HepG2 (cell line): ENCODE data around the gene COMT. TPM values are rescaled to one million over a fixed set of nuclear protein-coding genes. Genes with fewer than 3 reads are reported as not detected.

Experiments used
- DDIT3 ChIP-seq: sonication (generic); formaldehyde crosslinking; IDR thresholded peaks from 2 replicates; pipeline ENCODE4 v1.4.0; 2020; ENCODE audit warnings: mild to moderate bottlenecking, missing genetic modification reagents
- DMTF1 ChIP-seq: sonication (generic); formaldehyde crosslinking; IDR thresholded peaks from 2 replicates; pipeline ENCODE4 v1.4.0; 2020; ENCODE audit warnings: mild to moderate bottlenecking, missing genetic modification reagents
- KMT2B ChIP-seq: IDR thresholded peaks from 2 replicates; pipeline ENCODE4 v1.6.1; 2016; ENCODE audit warnings: missing genetic modification reagents, missing compliant biosample characterization
- MBNL3 ChIP-seq: fragments of 250-450 bp; sonication (Bioruptor Pico); conservative IDR thresholded peaks from 2 replicates; pipeline ENCODE4 v1.8.0; 2022; ENCODE audit warnings: mild to moderate bottlenecking, inconsistent platforms
- RXRA ChIP-seq: sonication (generic); formaldehyde crosslinking; IDR thresholded peaks from 2 replicates; pipeline ENCODE4 v1.5.1; 2020; ENCODE audit warnings: missing genetic modification reagents
- SALL2 ChIP-seq: sonication (generic); formaldehyde crosslinking; IDR thresholded peaks from 2 replicates; pipeline ENCODE4 v1.8.1; 2023; ENCODE audit warnings: mild to moderate bottlenecking, missing genetic modification reagents, inconsistent platforms
- SPEN ChIP-seq: sonication (generic); formaldehyde crosslinking; IDR thresholded peaks from 2 replicates; pipeline ENCODE4 v1.5.1; 2020; ENCODE audit warnings: low read depth, mild to moderate bottlenecking, missing genetic modification reagents
- SSRP1 ChIP-seq: IDR thresholded peaks from 2 replicates; pipeline ENCODE4 v1.6.1; 2016; ENCODE audit warnings: control low read depth
- YEATS4 ChIP-seq: sonication (generic); formaldehyde crosslinking; IDR thresholded peaks from 2 replicates; pipeline ENCODE4 v1.4.0; 2020; ENCODE audit warnings: missing genetic modification reagents, borderline replicate concordance
- ZFP36L1 ChIP-seq: sonication (generic); formaldehyde crosslinking; IDR thresholded peaks from 2 replicates; pipeline ENCODE4 v1.8.0; 2022; ENCODE audit warnings: mild to moderate bottlenecking, missing genetic modification reagents, moderate library complexity
- ZFP82 ChIP-seq: sonication (generic); formaldehyde crosslinking; IDR thresholded peaks from 2 replicates; pipeline ENCODE4 v1.5.1; 2020; ENCODE audit warnings: mild to moderate bottlenecking, missing genetic modification reagents, borderline replicate concordance
- ZGPAT ChIP-seq: IDR thresholded peaks from 2 replicates; pipeline ENCODE4 v1.6.1; 2016; ENCODE audit warnings: mild to moderate bottlenecking
- ZNF549 ChIP-seq: sonication (generic); formaldehyde crosslinking; IDR thresholded peaks from 2 replicates; pipeline ENCODE4 v1.5.0; 2020; ENCODE audit warnings: missing genetic modification reagents
- ZSCAN30 ChIP-seq: sonication (generic); formaldehyde crosslinking; IDR thresholded peaks from 2 replicates; pipeline ENCODE4 v1.5.0; 2020; ENCODE audit warnings: mild to moderate bottlenecking, missing genetic modification reagents
- polyA plus RNA-seq, 8 experiments: library from polyadenylated mRNA; depleted of rRNA in 3 of 8; stranded (reverse) in 7 of 8; unstranded in 1 of 8; fragments of >200 nt; fragmentation: Illumina TruSeq in 4 of 8; extraction: Trizol in 4 of 8; gene quantifications; 2 replicates each; pipeline versions ENCODE4 v1.2.1 to v1.2.3, GENCODE V29; 2011 to 2016; ENCODE audit warnings: low read depth in 4 of 8, missing spikeins in 1 of 8, mixed read lengths in 1 of 8; ENCODE audit not compliant: insufficient read depth in 1 of 8
- total RNA-seq, 5 experiments: library from RNA; depleted of rRNA; stranded (reverse); fragments of >200 nt; fragmentation: Illumina TruSeq; extraction: Trizol; gene quantifications; 2 replicates each; pipeline ENCODE4 v1.2.3, GENCODE V29; 2016; ENCODE audit warnings: low read depth in 1 of 5
- TF ChIP-seq, protein P1 (sequence below): IDR thresholded peaks from 2 replicates; pipeline ENCODE4 v1.6.1; 2016; ENCODE audit warnings: low read depth, missing genetic modification reagents, missing compliant biosample characterization
- TF ChIP-seq, protein P2 (sequence below): sonication (generic); formaldehyde crosslinking; IDR thresholded peaks from 2 replicates; pipeline ENCODE4 v1.5.0; 2020; ENCODE audit warnings: missing genetic modification reagents
- TF ChIP-seq, protein P3 (sequence below): sonication (generic); formaldehyde crosslinking; IDR thresholded peaks from 2 replicates; pipeline ENCODE4 v1.5.1; 2020; ENCODE audit warnings: mild to moderate bottlenecking, moderate library complexity, missing genetic modification reagents

The COMT gene
- total and polyA plus RNA-seq, 2 of the 13 experiments (the other 11 are each of a cell fraction or from before 2014, with no cell fraction given): 156 to 162 TPM

DNA sequence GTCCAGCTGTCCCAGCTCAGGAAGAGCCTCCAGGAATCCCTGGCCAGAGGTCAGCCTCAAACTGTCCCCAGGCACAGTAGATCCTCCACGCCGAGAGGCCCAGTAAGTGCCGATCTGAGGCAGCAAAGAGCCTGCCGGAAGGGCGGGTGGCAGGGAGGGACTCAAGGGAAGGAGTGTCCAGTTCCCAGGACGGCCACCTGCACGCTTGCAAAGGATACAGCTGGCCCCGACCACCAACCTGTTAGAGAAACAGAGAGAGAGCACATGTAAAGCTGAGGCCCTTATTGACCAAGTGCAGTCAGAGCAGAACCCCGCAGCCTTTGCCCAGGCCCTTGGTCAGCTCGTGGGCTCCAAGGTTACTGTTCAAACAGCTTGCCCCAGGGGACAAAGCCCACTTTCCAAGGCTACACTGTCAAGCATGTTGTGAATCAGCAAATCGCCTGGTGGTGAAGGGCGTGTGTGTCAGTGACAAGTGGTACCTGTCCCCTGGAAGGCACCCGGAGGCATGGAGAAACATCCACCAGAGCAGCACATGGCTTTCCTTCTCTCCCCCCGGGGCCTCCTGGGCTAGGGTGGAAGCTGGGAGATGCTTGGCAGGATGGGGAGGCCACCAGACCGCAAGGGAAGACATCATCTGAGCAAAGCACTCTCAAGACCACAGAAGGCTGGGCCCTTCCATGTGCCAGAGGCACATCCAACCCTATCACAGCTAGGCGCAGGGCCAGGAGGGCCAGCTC is 42.6 kb upstream of the COMT start (continued):
- TF ChIP-seq, protein P1, sequence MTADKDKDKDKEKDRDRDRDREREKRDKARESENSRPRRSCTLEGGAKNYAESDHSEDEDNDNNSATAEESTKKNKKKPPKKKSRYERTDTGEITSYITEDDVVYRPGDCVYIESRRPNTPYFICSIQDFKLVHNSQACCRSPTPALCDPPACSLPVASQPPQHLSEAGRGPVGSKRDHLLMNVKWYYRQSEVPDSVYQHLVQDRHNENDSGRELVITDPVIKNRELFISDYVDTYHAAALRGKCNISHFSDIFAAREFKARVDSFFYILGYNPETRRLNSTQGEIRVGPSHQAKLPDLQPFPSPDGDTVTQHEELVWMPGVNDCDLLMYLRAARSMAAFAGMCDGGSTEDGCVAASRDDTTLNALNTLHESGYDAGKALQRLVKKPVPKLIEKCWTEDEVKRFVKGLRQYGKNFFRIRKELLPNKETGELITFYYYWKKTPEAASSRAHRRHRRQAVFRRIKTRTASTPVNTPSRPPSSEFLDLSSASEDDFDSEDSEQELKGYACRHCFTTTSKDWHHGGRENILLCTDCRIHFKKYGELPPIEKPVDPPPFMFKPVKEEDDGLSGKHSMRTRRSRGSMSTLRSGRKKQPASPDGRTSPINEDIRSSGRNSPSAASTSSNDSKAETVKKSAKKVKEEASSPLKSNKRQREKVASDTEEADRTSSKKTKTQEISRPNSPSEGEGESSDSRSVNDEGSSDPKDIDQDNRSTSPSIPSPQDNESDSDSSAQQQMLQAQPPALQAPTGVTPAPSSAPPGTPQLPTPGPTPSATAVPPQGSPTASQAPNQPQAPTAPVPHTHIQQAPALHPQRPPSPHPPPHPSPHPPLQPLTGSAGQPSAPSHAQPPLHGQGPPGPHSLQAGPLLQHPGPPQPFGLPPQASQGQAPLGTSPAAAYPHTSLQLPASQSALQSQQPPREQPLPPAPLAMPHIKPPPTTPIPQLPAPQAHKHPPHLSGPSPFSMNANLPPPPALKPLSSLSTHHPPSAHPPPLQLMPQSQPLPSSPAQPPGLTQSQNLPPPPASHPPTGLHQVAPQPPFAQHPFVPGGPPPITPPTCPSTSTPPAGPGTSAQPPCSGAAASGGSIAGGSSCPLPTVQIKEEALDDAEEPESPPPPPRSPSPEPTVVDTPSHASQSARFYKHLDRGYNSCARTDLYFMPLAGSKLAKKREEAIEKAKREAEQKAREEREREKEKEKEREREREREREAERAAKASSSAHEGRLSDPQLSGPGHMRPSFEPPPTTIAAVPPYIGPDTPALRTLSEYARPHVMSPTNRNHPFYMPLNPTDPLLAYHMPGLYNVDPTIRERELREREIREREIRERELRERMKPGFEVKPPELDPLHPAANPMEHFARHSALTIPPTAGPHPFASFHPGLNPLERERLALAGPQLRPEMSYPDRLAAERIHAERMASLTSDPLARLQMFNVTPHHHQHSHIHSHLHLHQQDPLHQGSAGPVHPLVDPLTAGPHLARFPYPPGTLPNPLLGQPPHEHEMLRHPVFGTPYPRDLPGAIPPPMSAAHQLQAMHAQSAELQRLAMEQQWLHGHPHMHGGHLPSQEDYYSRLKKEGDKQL: no peak
- peak; percentile 52; the same call in 1 of the 2 replicates for TF ChIP-seq ZGPAT (CRISPR knock-in tag)
- no peak for TF ChIP-seq ZSCAN30 (CRISPR knock-in tag)
- TF ChIP-seq SALL2 (CRISPR knock-in tag): no peak
- no peak for TF ChIP-seq ZNF549 (CRISPR knock-in tag)
- TF ChIP-seq SPEN (CRISPR knock-in tag): no peak
- TF ChIP-seq RXRA: peak; percentile 57
- TF ChIP-seq, protein P2, sequence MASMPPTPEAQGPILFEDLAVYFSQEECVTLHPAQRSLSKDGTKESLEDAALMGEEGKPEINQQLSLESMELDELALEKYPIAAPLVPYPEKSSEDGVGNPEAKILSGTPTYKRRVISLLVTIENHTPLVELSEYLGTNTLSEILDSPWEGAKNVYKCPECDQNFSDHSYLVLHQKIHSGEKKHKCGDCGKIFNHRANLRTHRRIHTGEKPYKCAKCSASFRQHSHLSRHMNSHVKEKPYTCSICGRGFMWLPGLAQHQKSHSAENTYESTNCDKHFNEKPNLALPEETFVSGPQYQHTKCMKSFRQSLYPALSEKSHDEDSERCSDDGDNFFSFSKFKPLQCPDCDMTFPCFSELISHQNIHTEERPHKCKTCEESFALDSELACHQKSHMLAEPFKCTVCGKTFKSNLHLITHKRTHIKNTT (CRISPR knock-in tag): no peak
- no peak for TF ChIP-seq DMTF1 (CRISPR knock-in tag)
- TF ChIP-seq ZFP82 (CRISPR knock-in tag): no peak
- TF ChIP-seq DDIT3 (CRISPR knock-in tag): no peak
- no peak for TF ChIP-seq MBNL3
- 0 out of 2 replicates have a peak, but pooled peaks have one; percentile 39 for TF ChIP-seq KMT2B (CRISPR knock-in tag)
- TF ChIP-seq, protein P3, sequence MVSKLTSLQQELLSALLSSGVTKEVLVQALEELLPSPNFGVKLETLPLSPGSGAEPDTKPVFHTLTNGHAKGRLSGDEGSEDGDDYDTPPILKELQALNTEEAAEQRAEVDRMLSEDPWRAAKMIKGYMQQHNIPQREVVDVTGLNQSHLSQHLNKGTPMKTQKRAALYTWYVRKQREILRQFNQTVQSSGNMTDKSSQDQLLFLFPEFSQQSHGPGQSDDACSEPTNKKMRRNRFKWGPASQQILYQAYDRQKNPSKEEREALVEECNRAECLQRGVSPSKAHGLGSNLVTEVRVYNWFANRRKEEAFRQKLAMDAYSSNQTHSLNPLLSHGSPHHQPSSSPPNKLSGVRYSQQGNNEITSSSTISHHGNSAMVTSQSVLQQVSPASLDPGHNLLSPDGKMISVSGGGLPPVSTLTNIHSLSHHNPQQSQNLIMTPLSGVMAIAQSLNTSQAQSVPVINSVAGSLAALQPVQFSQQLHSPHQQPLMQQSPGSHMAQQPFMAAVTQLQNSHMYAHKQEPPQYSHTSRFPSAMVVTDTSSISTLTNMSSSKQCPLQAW (CRISPR knock-in tag): peak; percentile 56; the same call in 1 of the 2 replicates
- no peak for TF ChIP-seq SSRP1 (CRISPR knock-in tag)
- peak; percentile 65; the same call in 1 of the 2 replicates for TF ChIP-seq YEATS4 (CRISPR knock-in tag)
- no peak for TF ChIP-seq ZFP36L1
